Measurements from ENCODE around the gene PARD3B.

PARD3B gene

DNA sequence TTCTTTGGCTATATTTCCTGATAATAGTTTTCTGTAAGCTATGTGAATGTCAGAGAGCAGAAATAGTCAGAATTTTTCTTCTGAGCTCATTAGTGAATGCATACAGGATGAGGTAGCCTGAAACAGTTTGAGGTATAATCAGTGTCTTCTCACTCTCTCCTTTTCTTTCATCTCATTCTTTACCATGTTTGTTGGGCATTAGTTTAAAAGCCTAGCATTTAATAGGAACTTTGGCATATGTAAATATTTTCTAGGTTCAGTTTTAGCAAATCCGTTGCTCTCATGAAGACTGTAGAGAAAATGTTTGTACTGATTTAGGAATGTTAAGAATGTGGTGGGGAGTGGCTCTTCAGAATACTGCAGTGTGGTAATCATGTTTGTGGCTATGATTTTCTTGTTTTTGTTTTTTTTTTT is 119.4 kb downstream of the PARD3B start:
- no peak for DNase-seq

DNA sequence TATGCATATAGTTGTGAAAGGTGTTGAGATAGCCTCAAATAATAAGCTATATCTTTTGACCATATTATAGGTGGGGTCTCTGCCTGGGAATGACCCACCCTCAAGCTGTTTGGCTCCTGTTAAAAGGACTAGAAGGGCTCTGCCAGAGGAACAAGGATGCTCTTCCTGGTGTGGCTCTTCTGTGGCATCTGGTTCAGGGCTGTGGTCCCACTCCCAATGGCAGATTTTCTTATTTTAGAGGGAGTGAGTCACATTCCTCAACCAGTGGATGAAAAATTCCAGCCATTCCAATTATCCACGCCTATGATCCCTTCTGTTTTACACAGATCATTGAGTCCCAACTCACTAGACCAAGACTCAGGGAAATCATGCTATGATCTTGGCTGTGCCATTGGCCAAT is 119.9 kb downstream of the PARD3B start:
- DNase-seq, result no peak

DNA sequence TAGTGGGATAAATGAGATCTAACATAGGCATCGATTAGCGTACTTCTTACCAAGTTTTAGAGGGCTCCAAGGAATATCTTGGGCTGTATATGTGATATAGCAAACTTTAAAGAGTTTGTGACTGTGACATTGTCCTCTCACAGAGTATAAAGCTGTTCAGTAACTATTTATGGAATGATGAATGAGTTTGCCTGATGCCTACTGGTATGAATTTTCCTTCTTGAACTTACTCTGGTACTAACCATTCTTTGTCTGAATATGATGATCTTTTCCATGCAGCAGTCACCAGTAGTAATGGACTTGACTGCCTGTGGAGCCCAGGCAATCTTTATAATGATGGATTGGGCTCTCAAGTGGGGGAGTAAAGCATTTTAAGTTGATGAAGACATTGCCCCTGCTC is 120.5 kb downstream of the PARD3B start:
- DNase-seq, result no peak

GRCh38 chr2:204667990-204668389 is 122.7 kb downstream of the PARD3B start:
- DNase-seq, result no peak

GRCh38 chr2:204669382-204669781 is 124.1 kb downstream of the PARD3B start:
- no peak for DNase-seq

- DNase-seq, result no peak
Measured at GRCh38 chr2:204670124-204670523, 124.8 kb downstream of the PARD3B start.

DNA sequence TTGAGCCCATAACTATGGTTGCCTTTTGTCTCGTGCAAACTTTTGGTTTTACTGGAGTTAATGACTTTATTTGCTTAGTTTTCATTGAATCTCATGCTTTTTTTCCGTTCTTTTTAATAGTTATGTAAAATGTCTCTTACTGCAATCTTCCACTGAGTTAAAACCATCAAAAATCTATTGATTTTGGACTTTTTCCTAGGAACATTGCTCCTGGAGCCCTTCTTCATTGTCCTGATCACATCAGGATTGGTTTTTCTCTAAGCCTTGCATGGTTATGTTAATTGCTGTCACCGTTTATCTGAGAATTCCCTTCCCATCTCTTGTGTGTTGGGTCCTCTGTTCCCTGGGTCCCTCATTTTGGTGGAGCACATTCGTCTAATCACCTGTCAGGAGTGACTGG is 125.5 kb downstream of the PARD3B start:
- DNase-seq, result no peak

DNA sequence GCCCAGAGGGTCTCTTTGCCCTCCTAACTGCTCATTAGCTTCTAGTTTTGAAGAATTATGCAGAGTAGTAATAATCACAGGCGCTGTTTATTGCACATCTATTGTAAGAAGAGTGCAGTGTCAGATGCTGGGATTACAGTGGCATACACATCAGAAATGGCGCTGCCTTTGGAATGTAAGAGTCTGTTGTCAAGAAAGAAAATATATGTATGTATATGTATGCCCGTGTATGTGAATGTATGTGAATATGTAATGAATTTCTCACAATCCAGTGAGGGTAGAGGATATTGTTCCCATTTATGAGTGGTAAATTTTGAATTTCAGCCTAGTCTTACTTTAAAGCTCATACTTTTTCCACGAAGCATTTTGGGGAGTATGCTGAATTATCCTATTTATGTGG is 127.5 kb downstream of the PARD3B start:
- DNase-seq, result no peak

DNA sequence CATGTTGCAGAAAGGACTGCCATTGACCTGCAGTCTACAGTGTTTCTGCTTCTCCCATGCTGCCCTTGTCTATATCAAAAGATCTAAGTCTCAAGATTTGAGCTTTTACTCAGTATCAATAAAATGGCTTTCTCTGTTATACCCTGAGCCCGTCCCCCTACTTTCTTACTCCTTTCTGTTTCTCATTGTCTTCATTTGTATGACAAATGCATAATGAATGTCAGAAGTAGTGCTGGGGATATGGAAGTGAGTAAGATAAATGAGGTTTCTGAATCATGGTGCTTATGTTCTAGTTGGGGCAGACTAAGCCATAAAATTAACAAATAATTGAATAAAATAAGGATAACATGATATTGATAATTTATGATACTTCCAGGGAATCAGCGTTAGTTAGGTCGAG is 128.6 kb downstream of the PARD3B start:
- no peak for DNase-seq

DNA sequence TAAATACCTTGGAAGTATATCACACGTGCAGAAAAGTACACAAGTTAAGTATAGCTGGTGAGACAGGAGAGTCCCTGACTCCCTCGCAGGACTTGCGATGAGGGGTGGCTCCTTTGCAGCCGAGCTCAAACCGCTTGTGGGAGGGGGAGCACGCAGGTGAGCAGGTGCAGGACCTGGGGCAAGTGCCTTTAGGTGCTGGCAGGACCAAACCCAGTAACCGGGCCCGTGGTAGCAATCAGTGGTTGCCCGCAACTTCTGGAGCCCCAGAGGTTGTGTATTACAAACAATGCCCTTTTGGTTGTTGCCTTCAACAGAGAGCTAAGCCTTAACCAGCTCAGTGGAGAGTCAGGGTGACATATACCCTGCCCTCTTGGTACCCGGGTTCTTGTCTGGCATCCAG is 132.8 kb downstream of the PARD3B start:
- no peak for DNase-seq

DNA sequence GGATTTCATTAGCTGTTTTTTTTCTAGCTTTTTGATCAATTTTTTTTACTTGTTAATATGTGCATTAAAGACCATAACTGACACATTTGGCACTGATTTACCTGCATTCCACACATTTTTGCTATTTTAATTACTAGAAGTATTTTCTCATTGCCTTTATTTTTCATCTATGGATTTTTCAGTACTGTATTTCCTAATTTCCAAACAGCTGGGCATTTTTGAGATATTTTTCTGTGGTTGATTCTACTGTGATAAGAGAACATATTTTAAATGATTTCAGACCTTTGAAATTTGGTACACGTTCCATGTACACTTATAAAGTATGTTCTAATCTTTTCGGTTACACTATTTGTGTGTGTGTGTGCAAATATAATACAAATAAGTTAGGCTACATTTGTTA is 135.3 kb downstream of the PARD3B start:
- DNase-seq, result no peak

- DNase-seq, result no peak
Measured at GRCh38 chr2:204681412-204681811, 136.1 kb downstream of the PARD3B start.

GRCh38 chr2:204683384-204683783 is 138.1 kb downstream of the PARD3B start:
- no peak for DNase-seq

- DNase-seq, result no peak
Measured at GRCh38 chr2:204686406-204686805, 141.1 kb downstream of the PARD3B start.

DNA sequence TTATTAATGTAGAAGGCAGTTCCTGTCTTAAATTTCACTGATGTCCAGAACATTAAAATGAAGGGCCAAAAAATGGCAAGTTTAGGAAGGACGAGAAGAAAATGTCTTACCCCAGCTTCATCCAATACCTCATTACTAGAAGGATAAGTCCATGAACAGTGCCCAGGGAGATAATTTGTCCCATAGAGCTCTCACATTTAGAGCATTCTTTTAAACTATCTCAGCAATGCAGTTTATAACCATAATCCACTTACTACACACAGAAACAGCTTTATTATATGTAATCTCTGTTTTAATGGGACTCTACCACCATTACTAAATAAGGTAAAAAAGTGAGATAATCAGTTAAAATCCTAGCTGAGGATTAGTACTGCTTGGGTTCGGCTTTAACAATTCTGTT is 142.5 kb downstream of the PARD3B start:
- DNase-seq, result no peak

DNA sequence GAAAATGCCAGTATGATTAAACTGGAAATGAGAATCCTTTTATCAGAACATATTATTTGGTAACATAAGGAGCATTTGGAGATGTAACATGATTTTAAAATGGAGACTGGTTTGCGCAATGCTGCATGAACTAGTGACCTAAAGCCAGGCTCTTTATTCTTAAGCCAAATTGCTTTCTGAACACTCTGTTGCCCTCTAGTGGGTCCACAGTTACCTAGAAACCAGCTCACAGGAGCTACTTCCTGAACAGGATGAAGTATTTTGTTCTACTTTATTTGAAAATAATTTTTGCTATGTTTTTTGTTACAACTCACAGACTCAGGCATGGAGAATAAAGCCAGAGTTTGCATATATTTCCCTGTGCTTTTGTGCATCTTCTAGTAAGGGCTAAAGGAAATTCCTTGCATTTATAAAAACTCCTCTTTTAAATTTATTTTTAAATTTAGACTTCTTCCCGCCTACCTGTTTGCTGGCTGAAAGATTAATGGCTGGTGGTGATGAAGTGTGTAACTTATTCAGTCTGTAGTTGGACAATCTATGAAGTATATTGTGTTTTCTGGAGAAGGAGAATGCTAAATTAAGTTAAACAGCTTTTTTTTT is 146.7 kb downstream of the PARD3B start:
- DNase-seq, result peak; percentile 54

- no peak for DNase-seq
Measured at GRCh38 chr2:204692790-204693189, 147.5 kb downstream of the PARD3B start.

GRCh38 chr2:204693262-204693661 is 148.0 kb downstream of the PARD3B start:
- no peak for DNase-seq

GRCh38 chr2:204695506-204695905 is 150.2 kb downstream of the PARD3B start:
- no peak for DNase-seq

- no peak for DNase-seq
Measured at GRCh38 chr2:204696124-204696523, 150.8 kb downstream of the PARD3B start.

DNA sequence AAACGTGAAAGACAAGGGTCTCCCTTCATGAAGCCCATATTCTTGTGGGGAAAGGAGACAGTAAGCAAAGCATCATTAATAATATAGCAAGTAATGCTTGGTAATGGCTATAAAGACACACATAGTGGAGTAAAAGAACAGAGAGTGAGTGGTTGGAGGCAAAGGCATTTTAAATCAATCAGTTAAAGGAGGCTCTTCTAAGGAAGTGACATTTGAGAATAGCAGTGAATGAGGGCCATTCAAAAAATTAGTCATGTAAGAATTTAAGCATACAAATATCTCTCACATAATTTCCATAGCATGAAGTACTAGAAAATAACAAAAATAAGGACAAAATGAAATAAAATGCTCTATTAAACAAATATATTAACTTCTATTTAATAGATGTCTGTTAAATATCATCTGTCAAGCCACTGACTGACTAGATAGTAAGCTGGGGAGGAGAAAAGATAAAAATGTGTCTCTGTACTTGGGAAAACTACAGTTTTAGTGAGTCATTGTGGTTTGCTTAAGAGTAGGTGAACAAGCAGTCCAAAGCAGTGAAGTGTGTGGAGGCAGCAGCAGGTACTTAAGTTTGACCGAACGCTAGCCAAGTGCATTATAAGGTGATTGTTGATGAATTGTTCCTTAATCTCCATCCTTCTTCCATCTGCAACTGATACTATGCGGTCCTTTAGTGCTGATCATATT is 160.1 kb downstream of the PARD3B start:
- peak; percentile 15 for DNase-seq

- no peak for DNase-seq
Measured at GRCh38 chr2:204706939-204707338, 161.7 kb downstream of the PARD3B start.

DNA sequence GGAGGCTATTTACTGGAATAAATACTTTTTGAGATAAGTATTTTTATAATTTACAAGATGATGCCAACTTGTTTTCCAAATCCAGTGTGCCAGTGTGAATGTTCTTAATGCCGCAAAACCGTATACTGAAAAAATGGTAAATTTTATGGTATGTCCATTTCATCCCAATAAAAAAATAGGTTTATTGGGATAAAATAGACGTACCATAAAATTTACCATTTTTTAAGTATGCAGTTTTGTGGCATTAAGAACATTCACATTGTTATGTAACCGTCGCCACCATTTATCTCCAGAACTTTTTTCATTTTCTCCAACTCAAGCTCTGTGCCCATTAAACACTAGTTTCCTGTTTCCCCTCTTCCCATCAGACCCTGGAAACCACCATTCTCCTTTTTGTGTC is 167.9 kb downstream of the PARD3B start:
- DNase-seq, result no peak

DNA sequence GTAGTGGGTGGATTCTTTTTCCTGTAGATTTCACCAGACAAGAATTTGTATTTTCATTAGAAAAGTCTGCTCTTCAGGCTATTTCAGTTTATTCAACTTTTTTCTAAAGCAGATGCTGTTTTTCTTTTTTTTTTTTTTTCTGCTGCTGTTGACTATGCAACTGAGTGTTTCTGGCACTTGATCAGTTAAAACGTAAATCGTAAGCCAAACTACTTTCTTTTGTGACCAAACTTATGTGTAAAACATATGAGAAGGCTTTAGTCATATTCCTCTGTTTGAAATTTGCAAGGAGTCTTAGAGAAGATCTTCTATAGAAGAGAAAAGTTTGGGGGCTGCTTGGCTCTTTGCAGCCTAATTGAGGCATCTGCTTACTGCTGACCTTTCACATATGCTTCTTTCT is 170.1 kb downstream of the PARD3B start:
- no peak for DNase-seq

DNA sequence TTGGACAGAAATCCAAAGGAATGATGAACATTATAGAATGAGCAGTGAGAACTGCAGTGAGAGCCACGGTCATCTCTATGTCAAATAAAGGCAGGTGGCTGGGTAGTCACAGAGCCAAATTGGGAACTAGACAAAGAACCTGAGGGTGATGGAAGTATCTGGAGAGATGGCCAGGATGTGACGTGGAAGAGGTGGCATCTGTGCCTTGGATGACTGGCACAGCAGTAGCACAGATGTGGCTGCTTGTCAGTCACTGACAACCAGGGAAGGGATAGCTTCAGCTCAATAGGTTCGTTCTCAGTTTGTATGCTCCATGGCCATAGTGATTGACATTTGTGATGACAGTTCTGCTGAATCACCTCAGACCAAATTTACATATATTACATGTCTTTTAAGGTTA is 172.3 kb downstream of the PARD3B start:
- no peak for DNase-seq

Measured in NCI-H2107 (cell line).